K562 (cell line): Measurements from ENCODE around the gene ARMC7. TPM values are rescaled to one million over a fixed set of nuclear protein-coding genes. Genes with fewer than 3 reads are reported as not detected.
A peak's percentile ranks its signal among the peaks of the same experiment; 100 is the strongest.

Source experiments
- ATAC-seq: fragments of 200-7000 bp; cut with Tn5 transposase; 3 replicates; pipeline ENCODE4 v1.9.1; 2020; ENCODE audit warnings: moderate library complexity
- Bru-seq: library from RNA; stranded (reverse); fragments of 400-500 nt; gene quantifications from one replicate; lab custom pipeline; 2021; lab: Mats Ljungman, UMichigan
- BruChase-seq, 2 experiments: library from RNA; stranded (reverse); fragments of 400-500 nt; gene quantifications; one replicate each; lab custom pipeline; 2021; lab: Mats Ljungman, UMichigan
- BruUV-seq: library from RNA; stranded (reverse); fragments of 400-500 nt; replicated peaks from 2 replicates; lab custom pipeline; 2021; lab: Mats Ljungman, UMichigan
- CTCF ChIA-PET: fragments of 300-600 bp; formaldehyde crosslinking; extraction: SDS; loops from one replicate; lab custom pipeline; 2021; ENCODE audit warnings: low intra/inter-chr PET ratio; lab: Yijun Ruan, JAX
- POLR2A ChIA-PET: fragments of 300-600, 350-650 bp; sonication (Branson Sonifier 250); formaldehyde crosslinking; extraction: SDS; loops from one replicate; lab custom pipeline; 2021; ENCODE audit warnings: antibody characterized with exemption, inconsistent platforms; lab: Yijun Ruan, JAX
- DNase-seq, 4 experiments: peaks; one replicate each; pipeline versions ENCODE4 v3.0.0 to v3.0.0-alpha.2; 2011 to 2018; ENCODE audit warnings: low spot score in 3 of 4, mixed read lengths in 3 of 4; ENCODE audit errors: extremely low read depth in 1 of 4
- FAIRE-seq: peaks from 2 replicates; lab custom pipeline; 2011; peaks lifted over from hg19 to GRCh38; lab: Jason Lieb, UNC
- H2AFZ ChIP-seq: 2 replicates; pipeline ENCODE4 v1.6.0; 2011; ENCODE audit warnings: low read depth, low read length, control low read depth, inconsistent platforms
- H3K27ac ChIP-seq: fragments of 200-600 bp; 3 replicates; pipeline ENCODE4 v1.8.0; 2011; ENCODE audit warnings: low read depth, mild to moderate bottlenecking, control low read depth, inconsistent platforms, low read length, moderate library complexity, mixed read lengths; ENCODE audit errors: extremely low read depth
- H3K27me3 ChIP-seq, 2 experiments: fragments of 300-600 bp in 1 of 2; 2 replicates in 1 of 2; 3 replicates in 1 of 2; pipeline versions ENCODE4 v1.6.0 to v1.8.0; 2011; ENCODE audit warnings: inconsistent platforms in 2 of 2, low read length in 2 of 2, mild to moderate bottlenecking in 1 of 2, mixed read lengths in 1 of 2, moderate library complexity in 1 of 2; ENCODE audit not compliant: control insufficient read depth in 2 of 2, insufficient read depth in 2 of 2
- H3K36me3 ChIP-seq: fragments of 300-600 bp; 3 replicates; pipeline ENCODE4 v1.8.0; 2011; ENCODE audit warnings: mild to moderate bottlenecking, low read length, inconsistent platforms; ENCODE audit not compliant: control insufficient read depth, insufficient read depth
- H3K4me1 ChIP-seq, 2 experiments: fragments of 200-600 bp in 1 of 2; replicated peaks in 1 of 2; 2 replicates in 1 of 2; 3 replicates in 1 of 2; pipeline versions ENCODE4 v1.5.1 to v1.8.0; 2011; ENCODE audit warnings: inconsistent platforms in 2 of 2, low read length in 2 of 2, mild to moderate bottlenecking in 1 of 2, mixed read lengths in 1 of 2, moderate library complexity in 1 of 2; ENCODE audit not compliant: control insufficient read depth in 2 of 2, insufficient read depth in 2 of 2
- H3K4me2 ChIP-seq: 2 replicates; pipeline ENCODE4 v1.6.1; 2011; ENCODE audit warnings: low read length, control low read depth, inconsistent platforms, mixed read lengths; ENCODE audit not compliant: insufficient read depth
- H3K4me3 ChIP-seq: fragments of 200-600 bp; sonication (generic), shearing (Covaris generic); 2 replicates; pipeline ENCODE4 v1.5.1; 2016; ENCODE audit warnings: control low read depth, inconsistent platforms
- H3K79me2 ChIP-seq: fragments of 200-600 bp; 3 replicates; pipeline ENCODE4 v1.8.0; 2011; ENCODE audit warnings: low read length, inconsistent platforms; ENCODE audit not compliant: control insufficient read depth, insufficient read depth
- H3K9ac ChIP-seq, 2 experiments: 2 replicates each; pipeline versions ENCODE4 v1.6.0 to v1.6.1; 2011; ENCODE audit warnings: low read depth in 2 of 2, low read length in 2 of 2, control low read depth in 1 of 2, inconsistent platforms in 1 of 2, mild to moderate bottlenecking in 1 of 2, mixed read lengths in 1 of 2; ENCODE audit not compliant: insufficient read depth in 1 of 2
- H3K9me1 ChIP-seq: one replicate; pipeline ENCODE4 v1.6.0; 2011; ENCODE audit warnings: inconsistent platforms, mild to moderate bottlenecking, low read length, moderate library complexity; ENCODE audit not compliant: control insufficient read depth, insufficient read depth
- H3K9me3 ChIP-seq: replicated peaks from 2 replicates; pipeline ENCODE4 v1.5.1; 2011; ENCODE audit warnings: low read depth, low read length, inconsistent platforms; ENCODE audit not compliant: control insufficient read depth, insufficient read depth
- H4K20me1 ChIP-seq: replicated peaks from 2 replicates; pipeline ENCODE4 v1.6.1; 2011; ENCODE audit warnings: low read length, inconsistent platforms, mixed read lengths; ENCODE audit not compliant: control insufficient read depth, insufficient read depth
- ATF7 ChIP-seq: fragments of 450-650 bp; IDR thresholded peaks from 2 replicates; pipeline ENCODE4 v1.7.1; 2014; ENCODE audit warnings: mild to moderate bottlenecking, moderate library complexity
- BRD9 ChIP-seq: fragments of 450-650 bp; IDR thresholded peaks from 2 replicates; pipeline ENCODE4 v1.6.1; 2018; ENCODE audit warnings: low read depth; ENCODE audit not compliant: partially characterized antibody
- FUS ChIP-seq: fragments of 200-400 bp; formaldehyde crosslinking; optimal IDR thresholded peaks from 2 replicates; pipeline ENCODE3; 2017; ENCODE audit warnings: low read depth, low read length
- HEY1 ChIP-seq: fragments of 250-450 bp; sonication (Bioruptor Pico); IDR thresholded peaks from 2 replicates; pipeline ENCODE4 v1.5.0; 2020; ENCODE audit warnings: mild to moderate bottlenecking, moderate library complexity, borderline replicate concordance
- KDM5B ChIP-seq: fragments of 200-600 bp; sonication (generic); IDR thresholded peaks from 2 replicates; pipeline ENCODE4 v1.6.1; 2012; ENCODE audit warnings: low read depth, mild to moderate bottlenecking, moderate library complexity, low read length, control low read depth, inconsistent platforms; ENCODE audit not compliant: insufficient replicate concordance
- LARP7 ChIP-seq: fragments of 450-650 bp; IDR thresholded peaks from 2 replicates; pipeline ENCODE4 v1.6.1; 2016
- RBBP5 ChIP-seq: fragments of 200-600 bp; sonication (generic); IDR thresholded peaks from 2 replicates; pipeline ENCODE4 v1.6.1; 2012; ENCODE audit warnings: borderline replicate concordance, mild to moderate bottlenecking, low read length, control low read depth, inconsistent platforms; ENCODE audit not compliant: insufficient read depth, poor library complexity, severe bottlenecking
- RNF2 ChIP-seq: sonication (generic); IDR thresholded peaks from 2 replicates; pipeline ENCODE4 v1.6.1; 2016
- SMARCA4 ChIP-seq: fragments of 450-650 bp; IDR thresholded peaks from 2 replicates; pipeline ENCODE4 v1.6.1; 2016
- TRIM28 ChIP-seq: fragments of 450-650 bp; IDR thresholded peaks from 2 replicates; pipeline ENCODE4 v1.6.1; 2017
- UBTF ChIP-seq, 2 experiments: IDR thresholded peaks; 2 replicates each; pipeline ENCODE4 v1.6.1; 2012; ENCODE audit warnings: improper control_type of control experiment in 2 of 2, low read depth in 2 of 2, low read length in 2 of 2, borderline replicate concordance in 1 of 2
- ZFX ChIP-seq: sonication (generic); formaldehyde crosslinking; IDR thresholded peaks from 2 replicates; pipeline ENCODE4 v1.8.0; 2022; ENCODE audit warnings: mild to moderate bottlenecking, missing genetic modification reagents, moderate library complexity
- ZNF695 ChIP-seq: fragments of 450-650 bp; formaldehyde crosslinking; IDR thresholded peaks from 2 replicates; pipeline ENCODE4 v1.4.0; 2020; ENCODE audit warnings: mild to moderate bottlenecking, moderate library complexity
- WGBS: fragments of 100-300 bp; shearing (Covaris generic); methylation state at CpG from one replicate; pipeline ENCODE4 v1.1.6; 2016; ENCODE audit warnings: low coverage, mixed read lengths; ENCODE audit not compliant: insufficient coverage; ENCODE audit errors: missing lambda C conversion rate; 5-methylcytosine and 5-hydroxymethylcytosine counted together
- in situ Hi-C: fragments of 300-500 bp; cut with MboI; formaldehyde crosslinking; loops from 4 replicates; pipeline ENCODE4 v1.15.0; 2018; ENCODE audit warnings: inconsistent platforms, mixed read lengths
- intact Hi-C: fragments of 100-400 bp; cut with micrococcal nuclease; formaldehyde crosslinking; loops from 2 replicates; pipeline ENCODE4 v1.14.2; 2022
- long read RNA-seq, 3 experiments: library from polyadenylated mRNA in 2 of 3; library from RNA in 1 of 3; unstranded in 2 of 3; stranded (forward) in 1 of 3; transcript quantifications; one replicate each; pipeline ENCODE4 v2.0.0, GENCODE V29; 2019 to 2022
- polyA minus RNA-seq, 3 experiments: library from RNA; depleted of rRNA, polyadenylated mRNA; stranded (reverse); fragments of >200 nt; gene quantifications; 2 replicates each; pipeline ENCODE4 v1.2.3, GENCODE V29; 2011
- polyA plus RNA-seq, 8 experiments: library from polyadenylated mRNA; depleted of rRNA in 4 of 8; stranded (reverse) in 5 of 8; unstranded in 3 of 8; fragments of >200 nt; fragmentation: Nextera tagmentation in 2 of 8; fragmentation: Illumina TruSeq in 1 of 8; extraction: Ambion mirVana in 2 of 8; extraction: Trizol in 1 of 8; gene quantifications; 2 replicates each; pipeline versions ENCODE4 v1.2.1 to v1.2.3, GENCODE V29; 2011 to 2014; ENCODE audit warnings: inconsistent platforms in 1 of 8, missing spikeins in 1 of 8
- total RNA-seq, 7 experiments: library from RNA; depleted of rRNA in 6 of 7; stranded (reverse); fragments of >200 nt in 6 of 7; fragmentation: Illumina TruSeq in 2 of 7; extraction: Trizol in 2 of 7; gene quantifications; 2 replicates each; pipeline versions ENCODE4 v1.2.1 to v1.2.3, GENCODE V29; 2011 to 2021; ENCODE audit warnings: low replicate concordance in 1 of 7

ARMC7 gene
- 16.9 and 36.5 TPM in 2 replicates for total RNA-seq (2011; cell fraction: chromatin; rRNA removed; ENCODE audit: low replicate concordance)
- total RNA-seq (2011; cell fraction: nucleolus; rRNA removed) = 20.5 and 25.8 TPM in 2 replicates
- total RNA-seq (2011; cell fraction: nucleoplasm; rRNA removed) = 16.9 and 19.5 TPM in 2 replicates
- 5.9 and 10.2 TPM in 2 replicates for total RNA-seq (2014; rRNA removed)
- total RNA-seq (2014; rRNA removed; fragmentation: Illumina TruSeq; extraction: Trizol) = 4.1 and 5.1 TPM in 2 replicates
- total RNA-seq (2015; rRNA removed; fragmentation: Illumina TruSeq; extraction: Trizol) = 9.5 and 10.1 TPM in 2 replicates
- total RNA-seq (2021) = 15.2 TPM in 2 replicates
- polyA plus RNA-seq (2011; rRNA removed) = 3.9 and 8.0 TPM in 2 replicates
- 9.1 and 13.1 TPM in 2 replicates for polyA plus RNA-seq (2011; cell fraction: cytosol; rRNA removed)
- 8.4 and 8.7 TPM in 2 replicates for polyA plus RNA-seq (2011; cell fraction: nucleus; rRNA removed)
- 15.4 and 16.8 TPM in 2 replicates for polyA plus RNA-seq (2012)
- polyA plus RNA-seq (2014; fragmentation: Illumina TruSeq; extraction: Trizol) = 8.7 and 12.7 TPM in 2 replicates
- polyA plus RNA-seq (2014; fragmentation: Nextera tagmentation; extraction: Ambion mirVana) = 1 to 10 TPM; 1.4 to 2.8 TPM
- polyA plus RNA-seq (2014; rRNA removed) = 5.9 and 8.9 TPM in 2 replicates
- 8.0 and 8.3 TPM in 2 replicates for polyA minus RNA-seq (2011; rRNA and poly(A)+ RNA removed)
- 8.3 and 9.9 TPM in 2 replicates for polyA minus RNA-seq (2011; cell fraction: cytosol; rRNA and poly(A)+ RNA removed)
- polyA minus RNA-seq (2011; cell fraction: nucleus; rRNA and poly(A)+ RNA removed) = 6.9 and 11.7 TPM in 2 replicates
- percentile 56 among the genes with signal in this experiment for Bru-seq, nascent RNA
- BruChase-seq, experiment 1, labeled RNA remaining after a 2-hour chase = percentile 61 among the genes with signal in this experiment
- BruChase-seq, experiment 2, labeled RNA remaining after a 6-hour chase = percentile 60 among the genes with signal in this experiment
- long read RNA-seq, experiment 1, transcript ARMC7-201 (3 exons, 2,126 nt) = major isoform, 20 of 48 reads
- long read RNA-seq, experiment 1, partial matches to known transcripts = 2 of 48 reads
- long read RNA-seq, experiment 1, other reads (novel, unspliced or antisense) = 25 of 48 reads
- long read RNA-seq, experiment 2, transcript ARMC7-201 (3 exons, 2,126 nt) = major isoform, 15 of 31 reads
- long read RNA-seq, experiment 2, partial matches to known transcripts = 1 of 31 reads
- long read RNA-seq, experiment 2, other reads (novel, unspliced or antisense) = 12 of 31 reads
- long read RNA-seq, experiment 3, transcript ARMC7-201 (3 exons, 2,126 nt) = major isoform, 10 of 15 reads
- long read RNA-seq, experiment 3, partial matches to known transcripts = 0 of 15 reads
- long read RNA-seq, experiment 3, other reads (novel, unspliced or antisense) = 2 of 15 reads

- no peaks in the 10 kb centered on the region for H3K9me3 ChIP-seq
- H3K36me3 ChIP-seq = peaks cover 9% of the 10 kb centered on the region; the same call in 2 of the 3 replicates
- ATAC-seq (peak; percentile 90), DNase-seq (peak; percentile 96 to 97 (median 96)), FAIRE-seq (peak; percentile 86)
- BruUV-seq = TSS peak; percentile 95
- whole genome bisulfite sequencing = 3% methylated on average over 58 of the region's 68 CpGs
- H2AFZ ChIP-seq = peak within 1 kb of the TSS; percentile 94
- H3K4me1 ChIP-seq = peaks cover 8 to 33% of the 10 kb centered on the region in 2 experiments
- ChIA-PET POLR2A (interaction anchor here (0.6 to 3.9 kb wide), 18 partner anchors 10 to 347 kb away, joined by 3 to 38 read pairs (median 3); partner anchors contain the start of gene TMEM94), CTCF (no interaction called here)
- intact Hi-C loops (loop anchor here (1.0 to 5.0 kb wide), 5 partner anchors 37 to 147 kb away; partner anchors contain the start of gene JPT1), in situ Hi-C loops (loop anchor here (5.0 to 10.0 kb wide), 3 partner anchors 47 to 305 kb away; no protein-coding TSS in a partner anchor)
- H3K9ac ChIP-seq = peak within 1 kb of the TSS; percentile 84 to 99
- no peaks in the 10 kb centered on the region for H4K20me1 ChIP-seq
- no peaks in the 10 kb centered on the region for H3K27me3 ChIP-seq
- no peaks in the 10 kb centered on the region for H3K9me1 ChIP-seq
- peak within 1 kb of the TSS; percentile 83 for H3K27ac ChIP-seq
- peak within 1 kb of the TSS; percentile 71 for H3K4me3 ChIP-seq
- H3K4me2 ChIP-seq = peak within 1 kb of the TSS; percentile 98
- H3K79me2 ChIP-seq = peaks cover 35% of the 10 kb centered on the region
- TF ChIP-seq RBBP5 (peak; percentile 36), ATF7 (peak; percentile 50), ZNF695 (CRISPR knock-in tag) (no peak), BRD9 (no peak), RNF2 (0 out of 2 replicates have a peak, but pooled peaks have one; percentile 29), SMARCA4 (no peak), UBTF (IDR thresholded peaks at IDR 0.05; ENCODE audit: borderline replicate concordance in 1 of 2, low read depth in 2 of 2, low read length in 2 of 2) (peak; percentile 6 to 42; a peak in 1 of 4 replicates), KDM5B (peak; percentile 65), TRIM28 (no peak), HEY1 (CRISPR knock-in tag) (no peak), LARP7 (no peak), FUS (no peak), ZFX (CRISPR knock-in tag) (peak; percentile 64)
Observed at GRCh38 chr17:75109407-75110233, at the start of gene ARMC7. Gene ARMC7, plus strand, starts transcription at chr17:75109969. Its CDS starts 320 bp downstream, at chr17:75110289.
